CD14-positive monocyte (primary cell): ENCODE data around the gene TANGO2. TPM values are rescaled to one million over a fixed set of nuclear protein-coding genes. Genes with fewer than 3 reads are reported as not detected.

Source experiments
- DNase-seq, 3 donors: peaks; one replicate each; pipeline ENCODE4 v3.0.0-alpha.2; 2011 to 2022
- H2AFZ ChIP-seq: 2 replicates; pipeline ENCODE4 v1.6.0; 2012; ENCODE audit warnings: mild to moderate bottlenecking, low read depth, low read length, inconsistent platforms; ENCODE audit not compliant: insufficient read depth, poor library complexity, severe bottlenecking
- H3K27ac ChIP-seq, 2 donors: 1 replicate in 1 of 2; 2 replicates in 1 of 2; pipeline ENCODE4 v1.5.1; 2012 to 2013; ENCODE audit warnings: low read length in 2 of 2, control low read depth in 1 of 2, inconsistent platforms in 1 of 2, low read depth in 1 of 2, mild to moderate bottlenecking in 1 of 2
- H3K27me3 ChIP-seq, 2 donors: one replicate each; pipeline versions ENCODE4 v1.6.0 to v1.6.1; 2011 to 2013; ENCODE audit warnings: low read length in 2 of 2; ENCODE audit not compliant: control insufficient read depth in 2 of 2, insufficient read depth in 2 of 2
- H3K36me3 ChIP-seq, 2 donors: replicated peaks in 1 of 2; 1 replicate in 1 of 2; 2 replicates in 1 of 2; pipeline versions ENCODE4 v1.5.1 to v1.6.1; 2012 to 2013; ENCODE audit warnings: low read length in 2 of 2, control low read depth in 1 of 2, inconsistent platforms in 1 of 2, mild to moderate bottlenecking in 1 of 2; ENCODE audit not compliant: insufficient read depth in 2 of 2, control insufficient read depth in 1 of 2
- H3K4me1 ChIP-seq, 2 donors: 1 replicate in 1 of 2; 2 replicates in 1 of 2; pipeline versions ENCODE4 v1.5.1 to v1.6.1; 2012 to 2013; ENCODE audit warnings: low read length in 2 of 2, control low read depth in 1 of 2, inconsistent platforms in 1 of 2, mild to moderate bottlenecking in 1 of 2, moderate library complexity in 1 of 2; ENCODE audit not compliant: insufficient read depth in 2 of 2, control insufficient read depth in 1 of 2
- H3K4me2 ChIP-seq: replicated peaks from 2 replicates; pipeline ENCODE3; 2012; ENCODE audit warnings: low read length, moderate library complexity, mild to moderate bottlenecking; ENCODE audit not compliant: poor library complexity, severe bottlenecking; ENCODE audit errors: extremely low read depth
- H3K4me3 ChIP-seq, 3 experiments: fragments of 200-600 bp in 1 of 3; sonication (generic) in 1 of 3; replicated peaks in 1 of 3; 1 replicate in 2 of 3; 2 replicates in 1 of 3; pipeline ENCODE4 v1.5.1; 2011 to 2013; ENCODE audit warnings: low read length in 3 of 3, mild to moderate bottlenecking in 3 of 3, control low read depth in 2 of 3, low read depth in 2 of 3, inconsistent platforms in 1 of 3, moderate library complexity in 1 of 3
- H3K79me2 ChIP-seq: 2 replicates; pipeline ENCODE4 v1.6.0; 2012; ENCODE audit warnings: mild to moderate bottlenecking, control low read depth, inconsistent platforms, low read length, moderate library complexity; ENCODE audit not compliant: insufficient read depth
- H3K9ac ChIP-seq: 2 replicates; pipeline ENCODE4 v1.6.0; 2017; ENCODE audit warnings: low read length, mild to moderate bottlenecking; ENCODE audit not compliant: insufficient read depth, poor library complexity, severe bottlenecking
- H3K9me3 ChIP-seq, 2 donors: replicated peaks in 1 of 2; 1 replicate in 1 of 2; 2 replicates in 1 of 2; pipeline versions ENCODE4 v1.5.1 to v1.6.1; 2012 to 2013; ENCODE audit warnings: low read length in 2 of 2, control low read depth in 1 of 2; ENCODE audit not compliant: control insufficient read depth in 1 of 2, insufficient read depth in 1 of 2
- H4K20me1 ChIP-seq: 2 replicates; pipeline ENCODE4 v1.6.0; 2012; ENCODE audit warnings: mild to moderate bottlenecking, low read length, control low read depth, moderate library complexity; ENCODE audit not compliant: insufficient read depth
- H3K27ac Mint-ChIP-seq, 7 donors: one replicate each; pipeline ENCODE4 v1.8.0; 2020; ENCODE audit warnings: mild to moderate bottlenecking in 7 of 7, mixed read lengths in 7 of 7, moderate library complexity in 6 of 7, inconsistent platforms in 2 of 7
- H3K27me3 Mint-ChIP-seq, 3 donors: one replicate each; pipeline ENCODE4 v1.8.0; 2021 to 2022; ENCODE audit warnings: low read depth in 3 of 3, mild to moderate bottlenecking in 3 of 3, mixed read lengths in 3 of 3, moderate library complexity in 3 of 3, inconsistent platforms in 1 of 3
- H3K36me3 Mint-ChIP-seq, 2 donors: one replicate each; pipeline ENCODE4 v1.8.0; 2020; ENCODE audit warnings: mixed read lengths in 2 of 2, inconsistent platforms in 1 of 2, mild to moderate bottlenecking in 1 of 2
- H3K4me1 Mint-ChIP-seq: one replicate; pipeline ENCODE4 v1.8.0; 2020; ENCODE audit warnings: mild to moderate bottlenecking, mixed read lengths
- H3K4me3 Mint-ChIP-seq, 2 donors: one replicate each; pipeline ENCODE4 v1.8.0; 2020; ENCODE audit warnings: mild to moderate bottlenecking in 2 of 2, mixed read lengths in 2 of 2, moderate library complexity in 1 of 2
- H3K9me3 Mint-ChIP-seq, 7 donors: one replicate each; pipeline ENCODE4 v1.8.0; 2020 to 2022; ENCODE audit warnings: mixed read lengths in 7 of 7, mild to moderate bottlenecking in 6 of 7, moderate library complexity in 6 of 7, inconsistent platforms in 2 of 7
- WGBS: methylation state at CpG from one replicate; pipeline ENCODE4 v1.1.5; 2013; ENCODE audit warnings: missing lambda C conversion rate; ENCODE audit not compliant: insufficient coverage; 5-methylcytosine and 5-hydroxymethylcytosine counted together
- intact Hi-C, 2 donors: fragments of 100-400 bp; cut with micrococcal nuclease; formaldehyde crosslinking; loops; one replicate each; pipeline versions ENCODE4 v1.15.0 to v1.15.1; 2023
- polyA plus RNA-seq, 3 donors: library from polyadenylated mRNA; depleted of rRNA in 1 of 3; unstranded in 2 of 3; stranded (reverse) in 1 of 3; fragments of 300-500 nt in 2 of 3; fragments of >200 nt in 1 of 3; fragmentation: Illumina TruSeq in 2 of 3; gene quantifications; 1 replicate in 2 of 3; 2 replicates in 1 of 3; pipeline ENCODE4 v1.2.3, GENCODE V29; 2012 to 2021
- TF ChIP-seq, protein P1 (sequence below): fragments of 200-600 bp; IDR thresholded peaks from one replicate; pipeline ENCODE4 v1.8.0; 2022; ENCODE audit warnings: antibody characterized with exemption, mild to moderate bottlenecking

Gene TANGO2
- polyA plus RNA-seq, 3 donors: 56.4 to 94.9 (median 58.2) TPM

DNA sequence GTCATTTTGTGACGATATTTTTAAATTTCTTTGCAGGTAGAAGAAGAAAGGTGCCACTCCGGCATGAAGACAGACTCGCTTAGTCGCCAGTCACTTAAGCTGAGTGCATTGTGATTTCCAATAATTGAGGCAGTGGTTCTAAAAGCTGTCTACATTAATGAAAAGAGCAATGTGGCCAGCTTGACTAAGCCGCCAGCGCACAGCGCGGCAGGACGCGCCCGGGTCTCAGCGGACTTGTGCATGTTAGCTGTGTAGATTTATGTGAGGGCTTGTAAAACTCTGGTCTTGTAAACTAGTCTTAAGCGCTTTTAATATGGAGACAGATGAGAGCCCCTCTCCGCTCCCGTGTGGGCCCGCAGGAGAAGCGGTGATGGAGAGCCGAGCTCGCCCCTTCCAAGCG, 64.7 kb downstream of the TANGO2 start:
- H3K27ac Mint-ChIP-seq: no peak overlapping the region
- Histone ChIP-seq H3K27ac (no peak overlapping the region), H3K4me2 (no peak overlapping the region), H3K4me1 (peaks cover 9 to 10% of the 10 kb centered on the region in 2 donors), H2AFZ (no peak overlapping the region), H3K9me3 (no peaks in the 10 kb centered on the region), H3K27me3 (no peaks in the 10 kb centered on the region), H4K20me1 (peaks cover 46% of the 10 kb centered on the region), H3K79me2 (peaks cover 64% of the 10 kb centered on the region), H3K9ac (no peak overlapping the region), H3K36me3 (peaks cover 51 to 58% of the 10 kb centered on the region in 2 donors), H3K4me3 (no peak overlapping the region)
- TF ChIP-seq, protein P1, sequence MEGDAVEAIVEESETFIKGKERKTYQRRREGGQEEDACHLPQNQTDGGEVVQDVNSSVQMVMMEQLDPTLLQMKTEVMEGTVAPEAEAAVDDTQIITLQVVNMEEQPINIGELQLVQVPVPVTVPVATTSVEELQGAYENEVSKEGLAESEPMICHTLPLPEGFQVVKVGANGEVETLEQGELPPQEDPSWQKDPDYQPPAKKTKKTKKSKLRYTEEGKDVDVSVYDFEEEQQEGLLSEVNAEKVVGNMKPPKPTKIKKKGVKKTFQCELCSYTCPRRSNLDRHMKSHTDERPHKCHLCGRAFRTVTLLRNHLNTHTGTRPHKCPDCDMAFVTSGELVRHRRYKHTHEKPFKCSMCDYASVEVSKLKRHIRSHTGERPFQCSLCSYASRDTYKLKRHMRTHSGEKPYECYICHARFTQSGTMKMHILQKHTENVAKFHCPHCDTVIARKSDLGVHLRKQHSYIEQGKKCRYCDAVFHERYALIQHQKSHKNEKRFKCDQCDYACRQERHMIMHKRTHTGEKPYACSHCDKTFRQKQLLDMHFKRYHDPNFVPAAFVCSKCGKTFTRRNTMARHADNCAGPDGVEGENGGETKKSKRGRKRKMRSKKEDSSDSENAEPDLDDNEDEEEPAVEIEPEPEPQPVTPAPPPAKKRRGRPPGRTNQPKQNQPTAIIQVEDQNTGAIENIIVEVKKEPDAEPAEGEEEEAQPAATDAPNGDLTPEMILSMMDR: no peak
- no peak for DNase-seq
- peaks cover 56 to 60% of the 10 kb centered on the region in 2 donors for H3K36me3 Mint-ChIP-seq
- H3K27me3 Mint-ChIP-seq: no peaks in the 10 kb centered on the region
- no peak overlapping the region for H3K4me3 Mint-ChIP-seq
- WGBS: 98% methylated on average over 13 of the region's 20 CpGs
- H3K9me3 Mint-ChIP-seq: no peaks in the 10 kb centered on the region
- peaks cover 31% of the 10 kb centered on the region for H3K4me1 Mint-ChIP-seq
- intact Hi-C loops: no loop called here

DNA sequence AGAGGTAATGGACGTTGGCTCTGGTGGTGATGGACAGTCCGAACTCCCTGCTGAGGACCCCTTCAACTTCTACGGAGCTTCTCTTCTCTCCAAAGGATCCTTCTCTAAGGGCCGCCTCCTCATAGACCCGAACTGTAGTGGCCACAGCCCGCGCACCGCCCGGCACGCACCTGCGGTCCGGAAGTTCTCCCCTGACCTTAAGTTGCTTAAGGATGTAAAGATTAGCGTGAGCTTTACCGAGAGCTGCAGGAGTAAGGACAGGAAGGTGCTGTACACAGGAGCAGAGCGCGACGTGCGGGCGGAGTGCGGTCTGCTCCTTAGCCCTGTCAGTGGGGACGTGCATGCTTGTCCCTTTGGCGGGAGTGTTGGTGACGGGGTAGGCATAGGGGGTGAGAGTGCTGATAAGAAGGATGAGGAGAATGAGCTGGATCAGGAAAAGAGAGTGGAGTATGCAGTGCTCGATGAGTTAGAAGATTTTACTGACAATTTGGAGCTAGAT, 65.2 kb downstream of the TANGO2 start:
- Mint-ChIP-seq H3K9me3 (no peaks in the 10 kb centered on the region), H3K27ac (peak overlapping the region in 1 of 7 donors; percentile 44), H3K4me1 (peaks cover 26% of the 10 kb centered on the region), H3K27me3 (no peaks in the 10 kb centered on the region), H3K4me3 (no peak overlapping the region), H3K36me3 (peaks cover 61 to 65% of the 10 kb centered on the region in 2 donors)
- Histone ChIP-seq H2AFZ (no peak overlapping the region), H3K9me3 (no peaks in the 10 kb centered on the region), H3K27me3 (no peaks in the 10 kb centered on the region), H3K36me3 (peaks cover 56 to 63% of the 10 kb centered on the region in 2 donors), H3K4me2 (no peak overlapping the region), H3K79me2 (peaks cover 59% of the 10 kb centered on the region), H3K4me3 (no peak overlapping the region), H4K20me1 (peaks cover 45% of the 10 kb centered on the region), H3K9ac (no peak overlapping the region), H3K4me1 (peaks cover 4 to 5% of the 10 kb centered on the region in 2 donors), H3K27ac (no peak overlapping the region)
- TF ChIP-seq, protein P1: no peak
- intact Hi-C loops: no loop called here
- over 99% methylated on average over 17 of the region's 24 CpGs for WGBS
- DNase-seq: no peak
